Mesodermal cell (in vitro differentiated cells): Measurements from ENCODE around the gene DCST1.
A peak's percentile ranks its signal among the peaks of the same experiment; 100 is the strongest.

Experiments
- H3K27ac ChIP-seq: 2 replicates; pipeline ENCODE4 v1.7.0; 2013; ENCODE audit warnings: mild to moderate bottlenecking, low read depth, low read length, moderate library complexity; ENCODE audit not compliant: severe bottlenecking
- H3K36me3 ChIP-seq: 2 replicates; pipeline ENCODE4 v1.7.1; 2013; ENCODE audit warnings: mild to moderate bottlenecking, low read length, moderate library complexity; ENCODE audit not compliant: control insufficient read depth, insufficient read depth
- H3K4me1 ChIP-seq: one replicate; pipeline ENCODE4 v1.7.1; 2013; ENCODE audit warnings: mild to moderate bottlenecking, low read length; ENCODE audit not compliant: insufficient read depth, control insufficient read depth, poor library complexity, severe bottlenecking
- H3K4me3 ChIP-seq: 2 replicates; pipeline ENCODE4 v1.7.0; 2013; ENCODE audit warnings: low read length, control low read depth, mild to moderate bottlenecking; ENCODE audit not compliant: insufficient read depth, poor library complexity, severe bottlenecking; ENCODE audit errors: extremely low read depth
- H3K9me3 ChIP-seq: 2 replicates; pipeline ENCODE4 v1.7.1; 2013; ENCODE audit warnings: mild to moderate bottlenecking, low read length, moderate library complexity; ENCODE audit not compliant: control insufficient read depth
- WGBS, 2 experiments: methylation state at CpG; one replicate each; pipeline ENCODE4 v1.1.5; 2013; ENCODE audit warnings: missing lambda C conversion rate in 2 of 2; ENCODE audit not compliant: insufficient coverage in 2 of 2; 5-methylcytosine and 5-hydroxymethylcytosine counted together

The DCST1 gene

DNA sequence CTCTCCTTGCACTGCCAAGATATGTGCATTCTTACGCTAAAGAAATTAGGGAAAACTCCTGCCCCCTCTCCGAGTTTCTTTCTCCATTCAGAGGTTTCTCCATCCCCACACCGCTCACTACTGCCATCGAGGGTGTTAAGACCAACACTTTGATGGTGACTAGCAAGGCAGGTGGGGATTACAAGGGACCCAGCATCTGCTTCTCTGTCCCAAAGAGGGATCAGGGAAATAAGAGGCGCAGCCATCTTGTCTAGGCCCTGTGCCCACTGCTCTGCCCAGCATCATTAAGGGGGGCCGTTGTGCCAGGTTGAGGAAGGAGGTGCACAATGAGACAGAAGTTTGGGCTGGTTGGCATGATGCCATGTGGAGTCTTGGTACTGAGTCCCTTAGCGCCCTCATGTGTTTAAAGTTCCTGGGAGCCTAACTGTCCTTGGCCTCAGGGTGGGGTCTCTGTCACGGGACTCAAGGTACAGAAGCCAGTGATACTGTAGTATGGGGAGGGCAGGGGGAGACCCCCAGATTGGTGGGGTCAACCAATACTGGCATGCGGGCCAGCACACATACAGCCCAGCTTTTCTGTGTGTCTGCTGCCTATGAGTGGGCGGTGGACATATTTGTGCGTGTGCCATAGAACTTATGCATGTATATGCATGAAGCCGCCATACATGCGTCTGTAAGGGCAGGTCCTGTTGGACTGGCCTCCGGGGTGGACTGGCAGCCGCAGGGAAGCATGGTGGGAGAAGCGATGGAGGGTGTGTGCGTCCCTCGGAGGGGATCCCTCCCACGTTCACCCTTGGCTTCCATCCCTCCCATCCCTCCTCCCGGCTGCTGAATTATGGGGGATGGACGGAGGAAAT, 50.5 kb downstream of the DCST1 start:
- Histone ChIP-seq H3K4me1 (peaks cover 15% of the 10 kb centered on the region), H3K4me3 (no peak overlapping the region), H3K36me3 (no peaks in the 10 kb centered on the region), H3K27ac (no peak overlapping the region), H3K9me3 (no peaks in the 10 kb centered on the region)
- WGBS, 2 experiments = 42 to 59% methylated on average over 13 of the region's 21 CpGs

DNA sequence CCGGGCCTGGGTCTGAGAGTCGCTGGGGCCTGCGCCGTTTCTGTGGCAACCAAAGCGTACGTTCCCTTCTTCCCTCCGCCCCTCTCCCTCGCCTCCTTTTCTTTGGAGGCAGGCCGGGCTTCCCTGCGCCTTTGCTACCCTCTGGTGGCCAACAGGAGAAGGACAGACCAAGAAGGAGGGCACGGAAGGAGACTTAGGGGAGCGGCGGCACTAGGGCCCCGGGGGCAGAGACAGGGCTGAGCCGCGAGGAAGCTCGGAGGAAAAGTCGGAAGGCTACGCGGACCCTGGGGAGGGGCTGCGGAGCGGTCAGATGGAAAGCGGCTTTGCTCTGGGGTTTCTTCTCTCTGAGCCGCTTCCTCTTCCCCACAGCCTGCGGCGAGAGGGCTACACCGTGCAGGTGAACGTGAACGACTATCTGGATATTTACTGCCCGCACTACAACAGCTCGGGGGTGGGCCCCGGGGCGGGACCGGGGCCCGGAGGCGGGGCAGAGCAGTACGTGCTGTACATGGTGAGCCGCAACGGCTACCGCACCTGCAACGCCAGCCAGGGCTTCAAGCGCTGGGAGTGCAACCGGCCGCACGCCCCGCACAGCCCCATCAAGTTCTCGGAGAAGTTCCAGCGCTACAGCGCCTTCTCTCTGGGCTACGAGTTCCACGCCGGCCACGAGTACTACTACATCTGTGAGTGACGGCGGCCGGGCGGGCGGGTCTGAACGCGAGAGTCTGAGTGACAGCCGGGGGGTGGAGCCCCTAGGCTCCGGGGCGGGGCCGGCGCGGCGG, 51.3 kb downstream of the DCST1 start:
- WGBS, 2 experiments = 0% methylated on average over 52 to 64 of the region's 67 CpGs
- Histone ChIP-seq H3K9me3 (no peaks in the 10 kb centered on the region), H3K36me3 (no peaks in the 10 kb centered on the region), H3K4me3 (peak overlapping the region; percentile 77), H3K4me1 (peaks cover 10% of the 10 kb centered on the region), H3K27ac (peak overlapping the region; percentile 55)

DNA sequence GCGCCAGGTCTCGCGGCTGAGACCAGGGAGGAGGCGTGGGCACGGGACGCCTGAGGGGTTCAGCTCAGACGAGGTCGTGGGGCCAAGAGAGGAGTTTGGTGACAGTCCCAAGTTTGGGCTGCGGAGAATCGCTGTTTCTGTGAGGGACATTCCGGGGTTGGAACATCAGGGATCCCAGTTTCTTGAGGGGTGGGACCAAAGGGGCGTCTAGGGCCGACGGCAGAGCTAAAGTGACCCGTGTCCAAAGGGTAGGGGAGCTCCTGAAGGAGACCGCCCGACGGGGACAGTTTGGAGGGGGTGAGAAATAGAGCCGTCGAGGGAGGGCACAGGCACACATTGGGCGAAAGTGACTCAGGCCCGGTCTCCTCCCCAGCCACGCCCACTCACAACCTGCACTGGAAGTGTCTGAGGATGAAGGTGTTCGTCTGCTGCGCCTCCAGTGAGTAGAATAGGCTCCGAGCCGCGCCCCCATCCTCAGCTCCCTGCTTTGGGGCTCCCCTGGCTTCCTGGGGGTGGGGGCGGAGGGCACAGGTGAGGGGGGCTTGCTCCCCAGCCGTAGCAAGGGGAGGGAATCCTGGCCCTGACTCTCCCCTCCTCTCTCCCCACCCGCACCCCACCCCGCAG, 52.0 kb downstream of the DCST1 start:
- peak overlapping the region; percentile 55 for H3K27ac ChIP-seq
- H3K9me3 ChIP-seq = no peaks in the 10 kb centered on the region
- peak overlapping the region; percentile 77 for H3K4me3 ChIP-seq
- peaks cover 6% of the 10 kb centered on the region for H3K4me1 ChIP-seq
- H3K36me3 ChIP-seq = no peaks in the 10 kb centered on the region
- 2 to 3% methylated on average over 20 to 21 of the region's 32 CpGs for WGBS, 2 experiments

DNA sequence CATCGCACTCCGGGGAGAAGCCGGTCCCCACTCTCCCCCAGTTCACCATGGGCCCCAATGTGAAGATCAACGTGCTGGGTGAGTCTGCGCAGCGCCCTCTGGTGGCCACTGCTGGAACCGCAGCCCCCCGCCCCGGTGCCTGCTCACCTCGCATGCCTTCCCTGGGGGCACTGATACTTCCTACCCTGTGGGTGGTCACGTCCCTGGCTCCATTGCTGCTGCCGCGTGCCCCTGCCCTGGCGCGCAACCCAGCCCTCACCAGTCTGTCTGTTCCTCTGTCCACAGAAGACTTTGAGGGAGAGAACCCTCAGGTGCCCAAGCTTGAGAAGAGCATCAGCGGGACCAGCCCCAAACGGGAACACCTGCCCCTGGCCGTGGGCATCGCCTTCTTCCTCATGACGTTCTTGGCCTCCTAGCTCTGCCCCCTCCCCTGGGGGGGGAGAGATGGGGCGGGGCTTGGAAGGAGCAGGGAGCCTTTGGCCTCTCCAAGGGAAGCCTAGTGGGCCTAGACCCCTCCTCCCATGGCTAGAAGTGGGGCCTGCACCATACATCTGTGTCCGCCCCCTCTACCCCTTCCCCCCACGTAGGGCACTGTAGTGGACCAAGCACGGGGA, 52.6 kb downstream of the DCST1 start:
- Histone ChIP-seq H3K27ac (no peak overlapping the region), H3K9me3 (no peaks in the 10 kb centered on the region), H3K36me3 (no peaks in the 10 kb centered on the region), H3K4me3 (peak overlapping the region; percentile 77), H3K4me1 (peaks cover 6% of the 10 kb centered on the region)
- 15 to 17% methylated on average over 14 to 17 of the region's 24 CpGs for WGBS, 2 experiments

DNA sequence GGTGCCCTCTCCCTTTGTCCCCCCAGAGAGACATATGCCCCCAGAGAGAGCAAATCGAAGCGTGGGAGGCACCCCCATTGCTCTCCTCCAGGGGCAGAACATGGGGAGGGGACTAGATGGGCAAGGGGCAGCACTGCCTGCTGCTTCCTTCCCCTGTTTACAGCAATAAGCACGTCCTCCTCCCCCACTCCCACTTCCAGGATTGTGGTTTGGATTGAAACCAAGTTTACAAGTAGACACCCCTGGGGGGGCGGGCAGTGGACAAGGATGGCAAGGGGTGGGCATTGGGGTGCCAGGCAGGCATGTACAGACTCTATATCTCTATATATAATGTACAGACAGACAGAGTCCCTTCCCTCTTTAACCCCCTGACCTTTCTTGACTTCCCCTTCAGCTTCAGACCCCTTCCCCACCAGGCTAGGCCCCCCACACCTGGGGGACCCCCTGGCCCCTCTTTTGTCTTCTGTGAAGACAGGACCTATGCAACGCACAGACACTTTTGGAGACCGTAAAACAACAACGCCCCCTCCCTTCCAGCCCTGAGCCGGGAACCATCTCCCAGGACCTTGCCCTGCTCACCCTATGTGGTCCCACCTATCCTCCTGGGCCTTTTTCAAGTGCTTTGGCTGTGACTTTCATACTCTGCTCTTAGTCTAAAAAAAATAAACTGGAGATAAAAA, 53.4 kb downstream of the DCST1 start:
- Histone ChIP-seq H3K4me1 (peaks cover 5% of the 10 kb centered on the region), H3K27ac (no peak overlapping the region), H3K4me3 (no peak overlapping the region), H3K9me3 (no peaks in the 10 kb centered on the region), H3K36me3 (no peaks in the 10 kb centered on the region)
- WGBS, 2 experiments = 66 to 76% methylated on average over 4 to 5 of the region's 8 CpGs

DNA sequence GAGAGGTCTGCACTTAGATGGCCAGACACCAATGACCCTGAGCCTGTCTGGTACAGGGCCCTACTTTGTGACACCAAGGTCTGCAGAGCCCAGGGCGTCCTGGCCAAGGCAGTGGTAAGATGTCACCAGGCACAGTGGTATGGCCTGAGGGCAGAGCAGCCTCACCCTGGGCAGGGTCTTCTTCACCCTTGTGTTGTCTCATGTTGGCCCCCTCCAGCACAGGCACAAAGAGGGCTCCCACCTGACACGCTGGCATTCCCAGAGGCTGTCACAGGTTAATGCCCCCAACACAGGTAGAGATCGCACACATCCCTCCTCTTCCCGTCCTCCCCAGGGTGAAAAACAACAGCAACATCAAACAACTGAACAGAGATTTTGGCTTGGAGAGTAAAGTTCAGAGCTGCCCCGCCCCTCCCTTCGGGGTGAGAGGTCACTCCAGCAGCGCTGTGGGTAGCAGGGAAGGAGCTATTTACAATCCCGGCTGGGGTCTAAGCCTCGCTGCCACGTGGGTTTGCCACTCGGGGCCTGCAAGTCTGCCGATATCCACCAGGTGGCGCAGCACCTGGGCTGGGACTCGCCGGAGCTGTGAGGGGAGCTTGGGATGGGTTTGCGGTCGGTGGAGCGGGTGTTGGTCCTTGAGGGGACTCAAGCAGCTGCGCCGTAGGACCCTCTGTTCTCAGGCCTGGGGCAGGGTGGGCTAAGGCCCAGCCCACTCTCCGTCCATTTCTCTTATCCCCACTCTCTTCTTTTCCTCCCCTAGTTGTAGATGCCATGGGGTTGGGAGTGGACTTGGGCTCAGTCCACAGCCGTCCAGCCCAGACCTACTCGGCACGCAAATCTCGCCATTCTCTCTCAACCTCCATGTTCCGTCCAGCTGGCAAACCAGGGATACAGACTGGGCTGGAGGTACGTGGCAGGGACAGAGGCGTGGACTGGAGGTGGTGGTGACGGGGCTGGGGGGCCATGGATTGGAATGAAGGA, 57.7 kb downstream of the DCST1 start:
- H3K9me3 ChIP-seq = no peaks in the 10 kb centered on the region
- 32 to 55% methylated on average over 15 to 18 of the region's 29 CpGs for WGBS, 2 experiments
- H3K27ac ChIP-seq = no peak overlapping the region
- H3K36me3 ChIP-seq = no peaks in the 10 kb centered on the region
- no peak overlapping the region for H3K4me3 ChIP-seq
- peaks cover 4% of the 10 kb centered on the region for H3K4me1 ChIP-seq

DNA sequence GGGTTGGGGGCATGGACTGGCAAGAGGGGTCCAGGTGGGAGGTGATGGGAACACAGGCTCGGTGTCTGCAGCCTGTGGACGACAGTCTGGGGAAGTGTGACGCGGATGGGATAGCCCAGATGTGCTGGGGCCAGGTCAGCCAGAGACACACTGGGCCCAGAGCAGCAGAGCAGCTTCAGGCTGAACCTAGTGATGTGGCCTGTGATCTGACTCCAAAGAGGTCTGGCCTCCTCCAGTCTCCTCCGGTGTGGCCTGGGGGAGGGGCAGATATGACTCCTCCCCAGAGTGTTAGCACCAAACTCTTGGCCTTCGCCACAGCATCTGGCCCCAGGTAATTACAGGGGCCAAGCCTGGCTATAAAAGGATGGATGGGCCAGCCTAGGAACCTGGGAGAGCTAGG, 58.5 kb downstream of the DCST1 start:
- Histone ChIP-seq H3K4me3 (no peak overlapping the region), H3K27ac (no peak overlapping the region), H3K36me3 (no peaks in the 10 kb centered on the region), H3K9me3 (no peaks in the 10 kb centered on the region), H3K4me1 (peaks cover 4% of the 10 kb centered on the region)
- 93 to 95% methylated on average over 5 of the region's 6 CpGs for WGBS, 2 experiments

DNA sequence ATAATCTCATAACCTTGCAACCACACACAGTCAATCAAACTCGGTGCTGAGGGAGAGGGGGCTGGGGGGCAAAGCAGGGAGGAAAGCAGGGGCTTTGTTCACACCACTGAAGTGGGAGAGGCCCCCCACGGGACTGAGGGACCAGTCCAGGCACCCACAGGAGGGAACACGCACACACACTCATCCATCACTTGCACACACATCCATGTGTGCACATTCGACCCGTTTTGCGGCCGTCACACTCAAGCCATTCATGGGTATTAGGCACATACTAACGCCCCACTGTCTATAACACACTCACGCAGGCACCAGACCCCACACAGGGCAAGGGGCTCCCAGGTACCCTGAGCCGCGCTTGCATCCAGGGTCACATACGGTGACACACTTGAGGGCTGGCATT, 59.0 kb downstream of the DCST1 start:
- H3K27ac ChIP-seq = no peak overlapping the region
- H3K4me3 ChIP-seq = no peak overlapping the region
- H3K9me3 ChIP-seq = no peaks in the 10 kb centered on the region
- no peaks in the 10 kb centered on the region for H3K36me3 ChIP-seq
- H3K4me1 ChIP-seq = peaks cover 4% of the 10 kb centered on the region
- 93 to 96% methylated on average over 8 to 10 of the region's 12 CpGs for WGBS, 2 experiments

DNA sequence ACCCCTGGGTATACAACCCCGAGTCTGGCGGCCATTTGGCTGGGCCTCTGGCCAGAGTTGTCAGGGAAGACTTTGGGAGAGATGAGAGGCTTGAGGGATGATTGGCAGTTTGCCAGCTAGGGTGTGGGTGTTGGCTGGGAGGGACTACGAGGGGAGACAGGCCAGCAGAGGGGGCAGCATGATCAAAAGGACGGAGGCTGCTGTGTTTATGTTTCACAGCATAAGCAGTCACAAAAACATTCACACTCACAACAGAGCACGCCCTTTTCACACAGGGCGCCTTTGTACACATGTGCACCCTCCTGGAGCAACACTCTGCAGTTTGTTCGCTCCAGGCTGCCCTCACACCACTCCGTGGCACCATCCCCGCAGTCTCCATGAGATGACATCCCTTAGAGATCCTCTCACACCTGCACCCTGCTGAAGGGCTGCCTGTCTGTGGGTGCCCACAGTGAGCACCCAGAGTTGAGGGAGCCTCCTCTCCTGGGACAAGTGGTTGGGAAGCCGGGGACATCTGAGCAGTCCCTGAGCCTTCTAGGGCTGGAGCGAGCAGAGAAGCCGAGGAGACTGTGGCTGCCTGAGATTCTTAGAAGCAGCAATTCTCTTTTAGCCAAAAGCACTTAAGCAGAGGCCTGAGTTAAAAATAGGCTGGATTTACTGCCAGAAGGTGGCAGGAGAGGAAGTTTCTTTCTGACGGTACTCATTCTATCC, 60.4 kb downstream of the DCST1 start:
- no peaks in the 10 kb centered on the region for H3K9me3 ChIP-seq
- H3K27ac ChIP-seq = no peak overlapping the region
- WGBS, 2 experiments = 63 to 65% methylated on average over 10 of the region's 13 CpGs
- peaks cover 4% of the 10 kb centered on the region for H3K4me1 ChIP-seq
- H3K4me3 ChIP-seq = no peak overlapping the region
- no peaks in the 10 kb centered on the region for H3K36me3 ChIP-seq
